ENCODE data around the gene PRKX.

- TF ChIP-seq POLR2A (IDR thresholded peaks at IDR 0.05) = no peak
- no peak for TF ChIP-seq CTCF (IDR thresholded peaks at IDR 0.05)
Measured at GRCh38 chrX:3636803-3637202, 76.6 kb downstream of the PRKX start.

Data from right lobe of liver (tissue), 4 donors.